ENCODE data around the gene WWOX. TPM values are rescaled to one million over a fixed set of nuclear protein-coding genes. Genes with fewer than 3 reads are reported as not detected.

The WWOX gene
- total and polyA plus RNA-seq, 3 donors from 2014 or later = 20.6 to 76.7 (median 64.1) TPM

GRCh38 chr16:78773706-78774105, 674.3 kb downstream of the WWOX start:
- intact Hi-C loops (cut with DNase I; ENCODE audit: low total_unique reads) = no loop called here

DNA sequence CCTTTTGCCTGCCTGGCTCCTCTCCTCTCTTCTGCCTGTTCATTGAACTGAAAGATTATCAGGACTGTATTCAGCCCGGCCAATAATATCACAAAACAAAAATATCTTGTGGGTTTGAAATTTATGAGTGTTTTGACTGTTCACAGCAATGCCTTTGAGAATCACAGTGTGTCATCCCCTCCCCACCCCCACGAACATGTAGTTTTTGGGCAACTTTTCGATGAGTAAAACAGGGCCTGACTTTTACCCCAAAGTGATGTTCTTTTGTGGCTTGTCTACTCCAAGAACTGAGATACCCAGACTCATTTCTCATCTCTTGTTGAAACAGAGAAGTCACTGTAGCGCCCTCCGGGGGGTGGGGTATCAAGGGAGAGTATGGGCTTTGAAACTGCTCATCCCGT, 675.7 kb downstream of the WWOX start:
- Histone ChIP-seq H3K36me3 (ENCODE audit: low read depth, missing control alignments) (no peaks in the 10 kb centered on the region), H3K27ac (no peak overlapping the region), H3K4me3 (no peak overlapping the region), H3K4me1 (peaks cover 6% of the 10 kb centered on the region), H3K9me3 (no peaks in the 10 kb centered on the region), H3K27me3 (no peaks in the 10 kb centered on the region)
- WGBS, 2 donors = 91 to 95% methylated on average over 6 of the region's 6 CpGs
- TF ChIP-seq POLR2A (IDR thresholded peaks at IDR 0.05) = no peak
- TF ChIP-seq, protein P1, sequence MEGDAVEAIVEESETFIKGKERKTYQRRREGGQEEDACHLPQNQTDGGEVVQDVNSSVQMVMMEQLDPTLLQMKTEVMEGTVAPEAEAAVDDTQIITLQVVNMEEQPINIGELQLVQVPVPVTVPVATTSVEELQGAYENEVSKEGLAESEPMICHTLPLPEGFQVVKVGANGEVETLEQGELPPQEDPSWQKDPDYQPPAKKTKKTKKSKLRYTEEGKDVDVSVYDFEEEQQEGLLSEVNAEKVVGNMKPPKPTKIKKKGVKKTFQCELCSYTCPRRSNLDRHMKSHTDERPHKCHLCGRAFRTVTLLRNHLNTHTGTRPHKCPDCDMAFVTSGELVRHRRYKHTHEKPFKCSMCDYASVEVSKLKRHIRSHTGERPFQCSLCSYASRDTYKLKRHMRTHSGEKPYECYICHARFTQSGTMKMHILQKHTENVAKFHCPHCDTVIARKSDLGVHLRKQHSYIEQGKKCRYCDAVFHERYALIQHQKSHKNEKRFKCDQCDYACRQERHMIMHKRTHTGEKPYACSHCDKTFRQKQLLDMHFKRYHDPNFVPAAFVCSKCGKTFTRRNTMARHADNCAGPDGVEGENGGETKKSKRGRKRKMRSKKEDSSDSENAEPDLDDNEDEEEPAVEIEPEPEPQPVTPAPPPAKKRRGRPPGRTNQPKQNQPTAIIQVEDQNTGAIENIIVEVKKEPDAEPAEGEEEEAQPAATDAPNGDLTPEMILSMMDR (IDR thresholded peaks at IDR 0.05) = no peak
- intact Hi-C loops (cut with DNase I; ENCODE audit: low total_unique reads) = no loop called here
- no peak for DNase-seq

More at GRCh38 chr16:78773706-78774105, 674.3 kb downstream of the WWOX start:
- H3K36me3 ChIP-seq (ENCODE audit: low read depth, missing control alignments) = no peaks in the 10 kb centered on the region
- 61 to 70% methylated on average over 4 of the region's 4 CpGs for WGBS, 2 donors
- H3K4me1 ChIP-seq = peaks cover 6% of the 10 kb centered on the region
- no peaks in the 10 kb centered on the region for H3K9me3 ChIP-seq
- no peak overlapping the region for H3K4me3 ChIP-seq
- TF ChIP-seq, protein P1 (IDR thresholded peaks at IDR 0.05) = no peak
- TF ChIP-seq POLR2A (IDR thresholded peaks at IDR 0.05) = no peak
- H3K27ac ChIP-seq = no peak overlapping the region
- no peaks in the 10 kb centered on the region for H3K27me3 ChIP-seq
- DNase-seq = no peak

DNA sequence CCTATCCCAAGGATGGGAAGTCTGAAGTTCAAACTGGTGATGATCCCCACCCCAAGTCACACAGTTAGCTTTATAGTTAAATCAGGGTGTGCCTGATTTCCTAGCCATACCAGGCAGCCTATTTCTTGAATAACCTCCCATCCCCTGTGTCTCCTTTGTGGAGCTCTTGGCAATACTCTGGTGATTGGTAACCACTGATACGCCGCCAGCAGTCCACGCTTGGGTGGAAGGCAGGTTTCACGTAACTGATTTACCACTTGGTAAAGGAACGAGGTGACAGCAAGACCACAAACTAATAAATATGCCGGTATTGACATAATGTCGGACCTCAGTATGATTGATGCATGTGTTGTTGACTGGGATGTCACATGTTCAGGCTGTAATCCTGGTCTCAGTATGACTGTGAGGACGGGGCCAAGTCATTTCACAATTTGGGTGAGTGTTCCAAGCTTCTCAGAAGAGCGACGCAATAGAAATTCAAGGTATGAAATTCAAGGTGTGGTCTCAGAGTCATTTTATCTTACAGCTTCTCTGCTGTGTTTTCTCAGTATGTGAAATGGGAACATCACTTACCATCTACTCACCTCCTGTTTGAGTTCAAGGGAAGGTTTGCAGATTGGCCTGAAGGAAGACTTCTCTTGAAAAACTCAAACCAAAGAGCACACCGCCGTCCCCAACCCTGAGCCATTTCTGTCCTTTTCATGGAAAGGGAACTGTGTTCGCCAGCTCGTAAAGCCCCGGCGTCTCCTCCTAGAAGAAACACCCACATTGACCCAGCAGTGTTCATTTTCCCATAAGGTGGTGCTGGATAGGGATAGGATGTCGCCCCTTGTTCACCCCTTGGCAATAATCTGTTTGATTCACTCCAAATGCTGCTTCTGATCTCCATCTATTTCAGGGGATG, 678.9 kb downstream of the WWOX start:
- no peaks in the 10 kb centered on the region for H3K4me1 ChIP-seq
- DNase-seq = no peak
- H3K27me3 ChIP-seq = no peaks in the 10 kb centered on the region
- no peak overlapping the region for H3K4me3 ChIP-seq
- TF ChIP-seq, protein P1 (IDR thresholded peaks at IDR 0.05) = no peak
- no peak for TF ChIP-seq POLR2A (IDR thresholded peaks at IDR 0.05)
- no peak overlapping the region for H3K27ac ChIP-seq
- no peaks in the 10 kb centered on the region for H3K36me3 ChIP-seq (ENCODE audit: low read depth, missing control alignments)
- WGBS, 2 donors = 96% methylated on average over 17 of the region's 17 CpGs
- no peaks in the 10 kb centered on the region for H3K9me3 ChIP-seq
- intact Hi-C loops (cut with DNase I; ENCODE audit: low total_unique reads) = no loop called here

- intact Hi-C loops (cut with DNase I; ENCODE audit: low total_unique reads) = no loop called here
- no peak overlapping the region for H3K4me3 ChIP-seq
- DNase-seq = no peak
- H3K27me3 ChIP-seq = no peaks in the 10 kb centered on the region
- no peaks in the 10 kb centered on the region for H3K4me1 ChIP-seq
- no peaks in the 10 kb centered on the region for H3K9me3 ChIP-seq
- no peak overlapping the region for H3K27ac ChIP-seq
- TF ChIP-seq POLR2A (IDR thresholded peaks at IDR 0.05) = no peak
- TF ChIP-seq, protein P1 (IDR thresholded peaks at IDR 0.05) = no peak
- H3K36me3 ChIP-seq (ENCODE audit: low read depth, missing control alignments) = no peaks in the 10 kb centered on the region
- WGBS, 2 donors = 69 to 100% methylated on average over 2 of the region's 2 CpGs
Observed at GRCh38 chr16:78780808-78781207, 681.4 kb downstream of the WWOX start.
